CD14-positive monocyte (primary cell): ENCODE measurements around the gene PPP1R16B. TPM values are rescaled to one million over a fixed set of nuclear protein-coding genes. Genes with fewer than 3 reads are reported as not detected.

Experiments
- DNase-seq, 3 donors: peaks; one replicate each; pipeline ENCODE4 v3.0.0-alpha.2; 2011 to 2022
- H2AFZ ChIP-seq: 2 replicates; pipeline ENCODE4 v1.6.0; 2012; ENCODE audit warnings: mild to moderate bottlenecking, low read depth, low read length, inconsistent platforms; ENCODE audit not compliant: insufficient read depth, poor library complexity, severe bottlenecking
- H3K27ac ChIP-seq, 2 donors: 1 replicate in 1 of 2; 2 replicates in 1 of 2; pipeline ENCODE4 v1.5.1; 2012 to 2013; ENCODE audit warnings: low read length in 2 of 2, control low read depth in 1 of 2, inconsistent platforms in 1 of 2, low read depth in 1 of 2, mild to moderate bottlenecking in 1 of 2
- H3K27me3 ChIP-seq, 2 donors: one replicate each; pipeline versions ENCODE4 v1.6.0 to v1.6.1; 2011 to 2013; ENCODE audit warnings: low read length in 2 of 2; ENCODE audit not compliant: control insufficient read depth in 2 of 2, insufficient read depth in 2 of 2
- H3K36me3 ChIP-seq, 2 donors: replicated peaks in 1 of 2; 1 replicate in 1 of 2; 2 replicates in 1 of 2; pipeline versions ENCODE4 v1.5.1 to v1.6.1; 2012 to 2013; ENCODE audit warnings: low read length in 2 of 2, control low read depth in 1 of 2, inconsistent platforms in 1 of 2, mild to moderate bottlenecking in 1 of 2; ENCODE audit not compliant: insufficient read depth in 2 of 2, control insufficient read depth in 1 of 2
- H3K4me1 ChIP-seq, 2 donors: 1 replicate in 1 of 2; 2 replicates in 1 of 2; pipeline versions ENCODE4 v1.5.1 to v1.6.1; 2012 to 2013; ENCODE audit warnings: low read length in 2 of 2, control low read depth in 1 of 2, inconsistent platforms in 1 of 2, mild to moderate bottlenecking in 1 of 2, moderate library complexity in 1 of 2; ENCODE audit not compliant: insufficient read depth in 2 of 2, control insufficient read depth in 1 of 2
- H3K4me2 ChIP-seq: replicated peaks from 2 replicates; pipeline ENCODE3; 2012; ENCODE audit warnings: low read length, moderate library complexity, mild to moderate bottlenecking; ENCODE audit not compliant: poor library complexity, severe bottlenecking; ENCODE audit errors: extremely low read depth
- H3K4me3 ChIP-seq, 3 experiments: fragments of 200-600 bp in 1 of 3; sonication (generic) in 1 of 3; replicated peaks in 1 of 3; 1 replicate in 2 of 3; 2 replicates in 1 of 3; pipeline ENCODE4 v1.5.1; 2011 to 2013; ENCODE audit warnings: low read length in 3 of 3, mild to moderate bottlenecking in 3 of 3, control low read depth in 2 of 3, low read depth in 2 of 3, inconsistent platforms in 1 of 3, moderate library complexity in 1 of 3
- H3K79me2 ChIP-seq: 2 replicates; pipeline ENCODE4 v1.6.0; 2012; ENCODE audit warnings: mild to moderate bottlenecking, control low read depth, inconsistent platforms, low read length, moderate library complexity; ENCODE audit not compliant: insufficient read depth
- H3K9ac ChIP-seq: 2 replicates; pipeline ENCODE4 v1.6.0; 2017; ENCODE audit warnings: low read length, mild to moderate bottlenecking; ENCODE audit not compliant: insufficient read depth, poor library complexity, severe bottlenecking
- H3K9me3 ChIP-seq, 2 donors: replicated peaks in 1 of 2; 1 replicate in 1 of 2; 2 replicates in 1 of 2; pipeline versions ENCODE4 v1.5.1 to v1.6.1; 2012 to 2013; ENCODE audit warnings: low read length in 2 of 2, control low read depth in 1 of 2; ENCODE audit not compliant: control insufficient read depth in 1 of 2, insufficient read depth in 1 of 2
- H4K20me1 ChIP-seq: 2 replicates; pipeline ENCODE4 v1.6.0; 2012; ENCODE audit warnings: mild to moderate bottlenecking, low read length, control low read depth, moderate library complexity; ENCODE audit not compliant: insufficient read depth
- H3K27ac Mint-ChIP-seq, 7 donors: one replicate each; pipeline ENCODE4 v1.8.0; 2020; ENCODE audit warnings: mild to moderate bottlenecking in 7 of 7, mixed read lengths in 7 of 7, moderate library complexity in 6 of 7, inconsistent platforms in 2 of 7
- H3K27me3 Mint-ChIP-seq, 3 donors: one replicate each; pipeline ENCODE4 v1.8.0; 2021 to 2022; ENCODE audit warnings: low read depth in 3 of 3, mild to moderate bottlenecking in 3 of 3, mixed read lengths in 3 of 3, moderate library complexity in 3 of 3, inconsistent platforms in 1 of 3
- H3K36me3 Mint-ChIP-seq, 2 donors: one replicate each; pipeline ENCODE4 v1.8.0; 2020; ENCODE audit warnings: mixed read lengths in 2 of 2, inconsistent platforms in 1 of 2, mild to moderate bottlenecking in 1 of 2
- H3K4me1 Mint-ChIP-seq: one replicate; pipeline ENCODE4 v1.8.0; 2020; ENCODE audit warnings: mild to moderate bottlenecking, mixed read lengths
- H3K4me3 Mint-ChIP-seq, 2 donors: one replicate each; pipeline ENCODE4 v1.8.0; 2020; ENCODE audit warnings: mild to moderate bottlenecking in 2 of 2, mixed read lengths in 2 of 2, moderate library complexity in 1 of 2
- H3K9me3 Mint-ChIP-seq, 7 donors: one replicate each; pipeline ENCODE4 v1.8.0; 2020 to 2022; ENCODE audit warnings: mixed read lengths in 7 of 7, mild to moderate bottlenecking in 6 of 7, moderate library complexity in 6 of 7, inconsistent platforms in 2 of 7
- CTCF ChIP-seq: fragments of 200-600 bp; IDR thresholded peaks from one replicate; pipeline ENCODE4 v1.8.0; 2022; ENCODE audit warnings: antibody characterized with exemption, mild to moderate bottlenecking
- whole genome bisulfite sequencing: methylation state at CpG from one replicate; pipeline ENCODE4 v1.1.5; 2013; ENCODE audit warnings: missing lambda C conversion rate; ENCODE audit not compliant: insufficient coverage; 5-methylcytosine and 5-hydroxymethylcytosine counted together
- intact Hi-C, 2 donors: fragments of 100-400 bp; cut with micrococcal nuclease; formaldehyde crosslinking; loops; one replicate each; pipeline versions ENCODE4 v1.15.0 to v1.15.1; 2023
- polyA plus RNA-seq, 3 donors: library from polyadenylated mRNA; depleted of rRNA in 1 of 3; unstranded in 2 of 3; stranded (reverse) in 1 of 3; fragments of 300-500 nt in 2 of 3; fragments of >200 nt in 1 of 3; fragmentation: Illumina TruSeq in 2 of 3; gene quantifications; 1 replicate in 2 of 3; 2 replicates in 1 of 3; pipeline ENCODE4 v1.2.3, GENCODE V29; 2012 to 2021

Gene PPP1R16B
- polyA plus RNA-seq, 3 donors: 1.1 to 4.4 (median 1.4) TPM

- Histone ChIP-seq H3K9ac (no peak overlapping the region), H3K4me1 (peaks cover 3 to 17% of the 10 kb centered on the region in 2 donors), H3K9me3 (no peaks in the 10 kb centered on the region), H4K20me1 (peaks cover 21% of the 10 kb centered on the region), H3K4me2 (no peak overlapping the region), H3K27ac (no peak overlapping the region), H3K4me3 (no peak overlapping the region), H2AFZ (no peak overlapping the region), H3K36me3 (no peaks in the 10 kb centered on the region), H3K27me3 (no peaks in the 10 kb centered on the region), H3K79me2 (no peaks in the 10 kb centered on the region)
- TF ChIP-seq CTCF: no peak
- Mint-ChIP-seq H3K4me1 (peaks cover 32% of the 10 kb centered on the region), H3K36me3 (peaks cover 0 to 4% of the 10 kb centered on the region in 2 donors), H3K4me3 (peak overlapping the region; percentile 56 to 62), H3K27ac (peak overlapping the region in 1 of 7 donors; percentile 67), H3K27me3 (peaks cover 7 to 11% (median 9%) of the 10 kb centered on the region in 3 donors), H3K9me3 (peaks cover 0 to 2% (median 0%) of the 10 kb centered on the region in 7 donors)
- WGBS: 0% methylated on average over 7 of the region's 11 CpGs
- intact Hi-C loops: no loop called here
- no peak for DNase-seq
Observed at GRCh38 chr20:38875175-38875993, 69.9 kb downstream of the PPP1R16B start.

- no peak for TF ChIP-seq CTCF
- peaks cover 23% of the 10 kb centered on the region for H3K4me1 Mint-ChIP-seq
- H3K27me3 ChIP-seq: no peaks in the 10 kb centered on the region
- peaks cover 21% of the 10 kb centered on the region for H4K20me1 ChIP-seq
- H3K27ac ChIP-seq: no peak overlapping the region
- WGBS: 100% methylated on average over 4 of the region's 6 CpGs
- H3K36me3 Mint-ChIP-seq: peaks cover 0 to 4% of the 10 kb centered on the region in 2 donors
- H2AFZ ChIP-seq: no peak overlapping the region
- H3K27me3 Mint-ChIP-seq: peaks cover 7 to 11% (median 9%) of the 10 kb centered on the region in 3 donors
- intact Hi-C loops: no loop called here
- H3K4me1 ChIP-seq: peaks cover 3 to 17% of the 10 kb centered on the region in 2 donors
- H3K36me3 ChIP-seq: no peaks in the 10 kb centered on the region
- DNase-seq: no peak
- H3K9ac ChIP-seq: no peak overlapping the region
- peaks cover 0 to 1% (median 0%) of the 10 kb centered on the region in 7 donors for H3K9me3 Mint-ChIP-seq
- no peaks in the 10 kb centered on the region for H3K9me3 ChIP-seq
- H3K79me2 ChIP-seq: no peaks in the 10 kb centered on the region
- no peak overlapping the region for H3K4me3 ChIP-seq
- H3K4me3 Mint-ChIP-seq: no peak overlapping the region
- H3K27ac Mint-ChIP-seq: no peak overlapping the region
- no peak overlapping the region for H3K4me2 ChIP-seq
Observed at GRCh38 chr20:38877483-38877882, 72.0 kb downstream of the PPP1R16B start.
